Measurements from ENCODE around the gene PDAP1.
"Not testable (repeated sequence)": the region's sequence is repeated elsewhere in the genome, so short reads cannot be mapped to it uniquely, and the experiment has no call there.

The PDAP1 gene

GRCh38 chr7:99395616-99396327, 12.6 kb downstream of the PDAP1 start:
- DNase-seq (ENCODE audit: low read depth): no peak

- no peak for DNase-seq (ENCODE audit: low read depth)
Observed at GRCh38 chr7:99394188-99394502, 14.3 kb downstream of the PDAP1 start.

DNA sequence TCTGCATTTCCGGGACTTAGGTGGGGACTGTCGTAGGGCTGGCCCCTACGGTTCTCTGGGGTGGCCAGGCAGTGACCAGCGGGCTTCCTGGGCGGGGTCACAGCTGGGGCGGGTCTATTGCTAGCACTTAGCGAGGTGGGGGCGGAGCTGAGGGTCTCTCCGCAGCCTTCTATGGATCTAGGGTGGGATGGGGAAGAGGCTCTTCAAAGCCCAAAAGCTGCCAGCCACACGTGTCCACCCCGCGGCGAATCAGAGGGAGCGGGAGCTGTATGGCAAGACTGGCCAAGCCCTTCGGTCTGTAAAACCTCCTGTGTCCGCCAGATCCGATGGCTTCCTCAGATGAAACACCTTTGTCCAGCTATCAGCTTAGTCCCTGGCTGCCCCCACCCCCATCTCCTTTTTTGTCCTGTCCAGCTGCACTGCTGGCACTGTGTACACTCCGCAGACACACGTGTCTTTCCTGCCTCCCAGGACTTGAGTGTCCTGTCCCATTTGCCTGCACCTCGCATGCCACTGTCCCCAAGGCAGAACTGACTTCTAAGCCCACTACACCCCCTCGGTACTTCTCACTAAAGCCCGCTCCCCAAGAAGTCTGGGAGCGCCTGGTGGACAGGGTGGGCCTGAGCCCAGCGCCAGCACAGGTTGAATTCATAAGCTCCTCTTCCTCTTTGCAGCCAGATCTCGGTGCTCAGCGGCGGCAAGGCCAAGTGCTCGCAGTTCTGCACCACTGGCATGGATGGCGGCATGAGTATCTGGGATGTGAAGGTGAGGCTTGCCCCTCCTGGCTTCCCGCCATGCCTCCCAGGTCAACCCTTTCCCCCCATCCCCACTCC, 14.8 kb downstream of the PDAP1 start:
- no peak for DNase-seq (ENCODE audit: low read depth)

DNA sequence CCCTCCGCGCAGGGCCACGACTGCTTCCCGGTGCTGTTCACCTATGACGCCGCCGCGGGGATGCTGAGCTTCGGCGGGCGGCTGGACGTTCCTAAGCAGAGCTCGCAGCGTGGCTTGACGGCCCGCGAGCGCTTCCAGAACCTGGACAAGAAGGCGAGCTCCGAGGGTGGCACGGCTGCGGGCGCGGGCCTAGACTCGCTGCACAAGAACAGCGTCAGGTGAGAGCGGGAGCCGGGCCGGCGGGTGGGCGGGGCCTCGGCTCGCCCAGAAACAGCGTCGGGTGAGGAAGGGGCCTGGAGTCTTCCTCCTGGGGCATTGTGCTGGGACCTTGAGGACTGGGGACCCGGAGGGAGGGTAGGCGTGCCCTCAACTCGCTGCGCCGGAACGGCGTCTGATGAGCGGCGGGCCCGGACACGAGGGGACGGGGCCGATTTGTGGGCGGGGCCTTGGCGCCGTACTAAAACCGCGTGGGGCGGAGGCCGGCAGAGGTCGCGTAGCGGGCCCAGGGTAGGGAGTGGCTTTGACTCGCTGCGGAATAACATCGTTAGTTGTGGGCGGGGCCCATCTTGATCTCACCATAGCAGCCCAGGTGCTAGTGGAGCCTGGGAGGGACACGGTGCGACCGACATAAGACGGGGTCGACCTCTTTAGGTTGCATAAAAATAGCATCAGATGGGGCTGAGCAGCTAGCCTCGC, 15.6 kb downstream of the PDAP1 start:
- peak; percentile 80 for DNase-seq (ENCODE audit: low read depth)

DNA sequence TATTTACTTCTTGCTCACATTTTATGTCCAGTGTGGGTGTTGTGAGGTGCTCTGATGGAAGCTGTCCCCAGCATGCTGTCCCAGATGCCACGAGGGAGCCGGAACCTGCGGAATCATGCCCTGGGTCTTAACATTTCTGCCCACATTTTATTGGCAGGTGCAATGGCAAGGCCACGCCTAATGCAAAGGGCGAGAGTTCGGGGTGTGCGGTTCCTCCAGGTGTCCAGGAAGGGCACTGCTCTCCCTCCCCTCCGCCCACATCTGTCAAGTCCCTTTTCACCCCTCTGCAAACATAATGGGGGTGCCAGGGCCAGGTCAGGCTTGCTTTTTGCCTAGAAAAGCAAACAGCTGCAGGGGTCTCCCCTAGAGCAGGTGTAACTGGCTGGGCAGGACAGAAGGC, 16.4 kb downstream of the PDAP1 start:
- no peak for DNase-seq (ENCODE audit: low read depth)

- DNase-seq (ENCODE audit: low read depth): no peak
Observed at GRCh38 chr7:99390941-99391602, 17.3 kb downstream of the PDAP1 start.

GRCh38 chr7:99389772-99390171, 18.6 kb downstream of the PDAP1 start:
- DNase-seq (ENCODE audit: low read depth): no peak

DNA sequence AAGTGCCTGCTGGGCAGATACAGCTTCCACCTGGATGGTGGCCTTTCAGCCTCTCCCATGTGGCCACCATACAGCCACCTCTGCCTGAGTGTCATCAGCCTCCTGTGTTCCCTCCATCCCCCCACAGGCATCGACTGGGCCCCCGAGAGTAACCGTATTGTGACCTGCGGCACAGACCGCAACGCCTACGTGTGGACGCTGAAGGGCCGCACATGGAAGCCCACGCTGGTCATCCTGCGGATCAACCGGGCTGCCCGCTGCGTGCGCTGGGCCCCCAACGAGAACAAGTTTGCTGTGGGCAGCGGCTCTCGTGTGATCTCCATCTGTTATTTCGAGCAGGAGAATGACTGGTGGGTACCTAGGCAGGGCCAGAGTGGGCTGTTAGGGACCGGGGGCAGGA, 20.5 kb downstream of the PDAP1 start:
- no peak for DNase-seq (ENCODE audit: low read depth)

GRCh38 chr7:99387239-99387635, 21.2 kb downstream of the PDAP1 start:
- DNase-seq (ENCODE audit: low read depth): not testable (repeated sequence)

DNA sequence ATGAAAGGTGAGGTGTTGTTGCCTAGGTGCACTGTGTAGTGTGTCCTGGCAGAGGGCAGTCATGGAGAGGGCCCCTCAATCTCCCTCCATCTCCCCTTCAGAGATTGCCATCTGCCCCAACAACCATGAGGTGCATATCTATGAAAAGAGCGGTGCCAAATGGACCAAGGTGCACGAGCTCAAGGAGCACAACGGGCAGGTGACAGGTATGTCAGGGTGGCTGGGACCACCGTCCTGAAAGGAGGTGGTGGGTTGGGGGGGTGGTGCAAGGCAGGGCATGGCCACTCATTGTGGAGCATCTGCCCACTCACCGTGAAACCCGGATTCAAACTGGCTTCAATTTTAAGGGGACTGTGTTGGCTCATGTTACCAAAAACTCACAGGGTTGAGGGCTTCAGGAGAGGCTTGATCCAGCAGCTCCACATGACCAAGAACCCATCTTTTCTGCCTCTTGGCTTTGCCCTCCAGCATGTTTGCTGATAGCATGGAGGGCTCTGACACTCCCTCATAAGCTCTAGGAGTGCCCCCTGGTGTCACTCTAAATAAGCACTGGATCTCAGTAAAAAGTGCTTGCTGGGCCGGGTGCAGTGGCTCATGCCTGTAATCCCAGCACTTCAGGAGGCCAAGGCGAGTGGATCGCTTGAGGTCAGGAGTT, 21.7 kb downstream of the PDAP1 start:
- DNase-seq (ENCODE audit: low read depth): no peak

- DNase-seq (ENCODE audit: low read depth): no peak
Observed at GRCh38 chr7:99385564-99385963, 22.8 kb downstream of the PDAP1 start.

GRCh38 chr7:99384523-99384922, 23.9 kb downstream of the PDAP1 start:
- DNase-seq (ENCODE audit: low read depth): no peak

GRCh38 chr7:99383791-99384370, 24.5 kb downstream of the PDAP1 start:
- DNase-seq (ENCODE audit: low read depth): no peak

GRCh38 chr7:99383203-99383602, 25.2 kb downstream of the PDAP1 start:
- no peak for DNase-seq (ENCODE audit: low read depth)

DNA sequence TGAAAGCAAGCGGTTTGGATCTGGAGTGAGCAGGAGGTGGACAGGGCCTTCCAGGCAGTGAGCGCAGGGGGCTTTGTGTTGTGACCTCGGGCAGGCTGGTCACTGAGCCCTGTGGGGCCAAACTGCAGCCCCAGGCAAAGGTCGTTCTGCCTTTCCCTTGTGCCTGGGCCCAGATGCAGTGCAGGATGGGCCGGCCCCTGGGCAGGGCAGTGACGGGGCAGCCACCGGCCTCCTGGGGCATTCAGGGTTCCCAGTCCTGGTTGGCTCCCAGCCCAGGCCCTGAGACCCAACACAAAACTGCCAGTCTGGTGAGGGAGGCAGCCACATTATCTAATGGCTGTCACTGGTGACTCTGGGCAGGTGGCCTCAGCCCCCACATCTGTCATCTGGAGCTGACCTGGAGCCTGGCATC, 26.7 kb downstream of the PDAP1 start:
- DNase-seq (ENCODE audit: low read depth): no peak

DNA sequence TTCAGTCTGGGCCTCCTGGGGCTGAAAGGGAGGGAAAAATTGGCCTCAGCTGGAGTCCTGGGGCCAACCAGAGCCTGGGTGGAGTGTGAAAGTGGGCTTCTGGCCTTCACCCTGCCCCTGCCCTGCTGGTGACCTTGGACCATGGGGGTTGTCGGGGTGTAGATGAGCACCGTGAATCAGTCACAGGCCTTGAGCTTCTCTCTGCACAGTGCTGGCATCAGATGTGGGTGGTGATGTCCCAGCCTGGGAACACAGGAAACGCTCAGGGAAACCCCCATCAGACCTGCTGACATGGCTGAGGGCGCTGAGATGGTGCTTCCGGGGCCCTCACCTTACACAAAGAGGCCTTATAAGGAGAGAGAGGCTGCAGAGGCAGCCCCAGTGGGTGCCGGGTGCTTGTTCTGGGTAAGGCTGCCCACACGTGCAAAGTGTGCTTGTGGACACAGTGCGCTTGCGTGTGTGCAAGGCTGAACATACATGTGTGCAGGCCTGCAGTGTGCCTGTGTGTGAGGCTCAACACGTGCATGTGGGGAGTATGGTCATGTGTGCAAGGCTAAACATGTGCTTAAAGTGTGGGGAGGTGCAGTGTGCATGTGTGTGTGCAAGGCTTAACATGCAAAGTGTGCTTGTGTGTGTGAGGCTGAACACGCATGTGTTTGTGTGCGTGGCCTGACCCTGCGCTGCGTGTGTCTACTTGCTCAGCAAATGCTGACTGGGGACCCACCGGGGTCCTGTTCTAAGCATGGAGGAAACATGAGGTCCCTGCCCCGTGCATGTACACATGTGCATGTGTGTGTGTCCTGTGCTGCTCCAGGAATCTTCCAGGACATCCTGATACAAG, 27.4 kb downstream of the PDAP1 start:
- DNase-seq (ENCODE audit: low read depth): peak; percentile 94

DNA sequence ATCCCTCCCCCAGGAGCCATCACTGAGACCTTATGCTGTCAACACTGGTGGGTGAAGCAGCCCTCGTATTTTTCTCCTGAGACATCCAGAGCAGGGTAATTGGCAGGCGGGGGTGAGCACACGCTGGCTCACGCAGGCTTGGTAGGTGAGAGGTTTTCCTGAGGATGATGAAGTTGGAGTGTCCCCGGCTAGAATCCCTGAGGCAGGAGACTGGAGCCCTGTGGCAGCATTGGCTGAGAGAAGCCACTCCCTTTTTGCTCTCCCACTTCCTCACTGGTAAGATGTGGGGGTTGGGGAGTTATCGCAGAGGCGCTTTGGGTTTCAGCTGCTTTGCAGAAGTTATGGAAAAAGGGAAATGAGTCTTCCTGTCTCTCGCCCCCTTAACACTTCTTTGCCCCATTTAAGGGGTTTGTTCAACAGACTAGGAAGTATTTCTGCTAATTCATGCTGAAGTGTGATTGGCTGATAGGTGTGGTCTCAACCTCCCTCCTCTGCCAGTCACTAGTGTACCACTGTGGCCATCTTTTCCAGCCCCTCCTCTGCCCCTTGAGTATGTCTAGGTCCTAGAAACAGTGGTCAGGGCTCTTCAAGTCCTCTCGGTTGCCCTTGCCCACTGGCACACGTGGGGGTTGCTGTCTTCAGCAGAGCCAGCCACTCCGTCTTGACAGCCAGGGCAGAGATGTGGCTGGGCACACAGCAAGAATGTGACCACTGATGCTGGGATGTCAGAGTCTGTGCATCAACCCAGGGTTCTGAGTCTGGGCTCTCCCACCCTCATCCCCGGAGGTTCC, 28.2 kb downstream of the PDAP1 start:
- no peak for DNase-seq (ENCODE audit: low read depth)

DNA sequence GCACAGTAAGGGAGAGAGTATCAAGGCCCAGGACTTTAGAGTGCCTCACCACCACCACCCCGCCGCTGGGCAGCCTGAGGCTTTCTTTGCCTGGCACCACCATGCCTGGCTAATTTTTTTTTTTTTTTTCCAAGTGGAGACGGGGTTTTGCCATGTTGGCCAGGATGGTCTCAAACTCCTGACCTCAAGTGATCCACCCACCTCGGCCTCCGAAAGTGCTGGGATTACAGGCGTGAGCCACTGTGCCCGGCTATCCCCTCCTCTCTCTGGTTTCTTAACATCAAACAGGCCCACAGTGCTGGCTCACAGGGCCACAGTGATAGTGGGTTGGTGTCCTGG, 28.7 kb downstream of the PDAP1 start:
- not testable (repeated sequence) for DNase-seq (ENCODE audit: low read depth)

DNA sequence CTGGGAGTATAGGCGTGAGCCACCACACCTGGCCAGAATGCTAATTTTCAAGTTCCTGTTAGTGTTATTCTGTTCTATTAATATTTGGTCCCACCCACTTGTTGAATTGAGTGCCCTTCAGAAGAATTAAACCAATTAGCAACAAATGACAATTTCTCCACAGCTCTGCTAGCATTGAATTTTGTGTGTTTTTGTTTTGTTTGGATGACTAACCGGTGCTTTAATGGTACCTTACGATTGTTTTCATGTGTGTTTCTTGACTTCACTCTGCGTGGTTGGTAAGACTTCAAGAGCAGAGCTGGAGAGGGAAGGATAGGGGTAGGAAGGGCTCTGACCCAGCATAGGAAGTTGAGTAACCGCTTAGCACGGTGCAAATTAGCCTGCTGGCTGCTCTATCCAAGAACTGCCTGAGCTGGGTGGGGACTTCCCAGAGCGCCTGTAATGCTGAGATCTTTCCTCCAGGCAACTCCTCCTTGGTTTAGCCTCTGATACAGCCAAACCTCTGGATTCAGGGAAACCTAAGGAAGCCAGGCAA, 29.3 kb downstream of the PDAP1 start:
- peak; percentile 77 for DNase-seq (ENCODE audit: low read depth)
